K562 (cell line): ENCODE measurements around the gene SLC30A4. TPM values are rescaled to one million over a fixed set of nuclear protein-coding genes. Genes with fewer than 3 reads are reported as not detected.

ENCODE experiments used
- ATAC-seq: fragments of 200-7000 bp; cut with Tn5 transposase; 3 replicates; pipeline ENCODE4 v1.9.1; 2020; ENCODE audit warnings: moderate library complexity
- BruUV-seq: library from RNA; stranded (reverse); fragments of 400-500 nt; replicated peaks from 2 replicates; lab custom pipeline; 2021; lab: Mats Ljungman, UMichigan
- CTCF ChIA-PET: fragments of 300-600 bp; formaldehyde crosslinking; extraction: SDS; loops from one replicate; lab custom pipeline; 2021; ENCODE audit warnings: low intra/inter-chr PET ratio; lab: Yijun Ruan, JAX
- POLR2A ChIA-PET: fragments of 300-600, 350-650 bp; sonication (Branson Sonifier 250); formaldehyde crosslinking; extraction: SDS; loops from one replicate; lab custom pipeline; 2021; ENCODE audit warnings: antibody characterized with exemption, inconsistent platforms; lab: Yijun Ruan, JAX
- DNase-seq, 4 experiments: peaks; one replicate each; pipeline versions ENCODE4 v3.0.0 to v3.0.0-alpha.2; 2011 to 2018; ENCODE audit warnings: low spot score in 3 of 4, mixed read lengths in 3 of 4; ENCODE audit errors: extremely low read depth in 1 of 4
- FAIRE-seq: peaks from 2 replicates; lab custom pipeline; 2011; peaks lifted over from hg19 to GRCh38; lab: Jason Lieb, UNC
- H2AFZ ChIP-seq: 2 replicates; pipeline ENCODE4 v1.6.0; 2011; ENCODE audit warnings: low read depth, low read length, control low read depth, inconsistent platforms
- H3K27ac ChIP-seq: fragments of 200-600 bp; 3 replicates; pipeline ENCODE4 v1.8.0; 2011; ENCODE audit warnings: low read depth, mild to moderate bottlenecking, control low read depth, inconsistent platforms, low read length, moderate library complexity, mixed read lengths; ENCODE audit errors: extremely low read depth
- H3K27me3 ChIP-seq, 2 experiments: fragments of 300-600 bp in 1 of 2; 2 replicates in 1 of 2; 3 replicates in 1 of 2; pipeline versions ENCODE4 v1.6.0 to v1.8.0; 2011; ENCODE audit warnings: inconsistent platforms in 2 of 2, low read length in 2 of 2, mild to moderate bottlenecking in 1 of 2, mixed read lengths in 1 of 2, moderate library complexity in 1 of 2; ENCODE audit not compliant: control insufficient read depth in 2 of 2, insufficient read depth in 2 of 2
- H3K36me3 ChIP-seq: fragments of 300-600 bp; 3 replicates; pipeline ENCODE4 v1.8.0; 2011; ENCODE audit warnings: mild to moderate bottlenecking, low read length, inconsistent platforms; ENCODE audit not compliant: control insufficient read depth, insufficient read depth
- H3K4me1 ChIP-seq, 2 experiments: fragments of 200-600 bp in 1 of 2; replicated peaks in 1 of 2; 2 replicates in 1 of 2; 3 replicates in 1 of 2; pipeline versions ENCODE4 v1.5.1 to v1.8.0; 2011; ENCODE audit warnings: inconsistent platforms in 2 of 2, low read length in 2 of 2, mild to moderate bottlenecking in 1 of 2, mixed read lengths in 1 of 2, moderate library complexity in 1 of 2; ENCODE audit not compliant: control insufficient read depth in 2 of 2, insufficient read depth in 2 of 2
- H3K4me2 ChIP-seq: 2 replicates; pipeline ENCODE4 v1.6.1; 2011; ENCODE audit warnings: low read length, control low read depth, inconsistent platforms, mixed read lengths; ENCODE audit not compliant: insufficient read depth
- H3K4me3 ChIP-seq: fragments of 200-600 bp; sonication (generic), shearing (Covaris generic); 2 replicates; pipeline ENCODE4 v1.5.1; 2016; ENCODE audit warnings: control low read depth, inconsistent platforms
- H3K79me2 ChIP-seq: fragments of 200-600 bp; 3 replicates; pipeline ENCODE4 v1.8.0; 2011; ENCODE audit warnings: low read length, inconsistent platforms; ENCODE audit not compliant: control insufficient read depth, insufficient read depth
- H3K9ac ChIP-seq, 2 experiments: 2 replicates each; pipeline versions ENCODE4 v1.6.0 to v1.6.1; 2011; ENCODE audit warnings: low read depth in 2 of 2, low read length in 2 of 2, control low read depth in 1 of 2, inconsistent platforms in 1 of 2, mild to moderate bottlenecking in 1 of 2, mixed read lengths in 1 of 2; ENCODE audit not compliant: insufficient read depth in 1 of 2
- H3K9me1 ChIP-seq: one replicate; pipeline ENCODE4 v1.6.0; 2011; ENCODE audit warnings: inconsistent platforms, mild to moderate bottlenecking, low read length, moderate library complexity; ENCODE audit not compliant: control insufficient read depth, insufficient read depth
- H3K9me3 ChIP-seq: replicated peaks from 2 replicates; pipeline ENCODE4 v1.5.1; 2011; ENCODE audit warnings: low read depth, low read length, inconsistent platforms; ENCODE audit not compliant: control insufficient read depth, insufficient read depth
- H4K20me1 ChIP-seq: replicated peaks from 2 replicates; pipeline ENCODE4 v1.6.1; 2011; ENCODE audit warnings: low read length, inconsistent platforms, mixed read lengths; ENCODE audit not compliant: control insufficient read depth, insufficient read depth
- PCBP2 ChIP-seq: fragments of 200-400 bp; formaldehyde crosslinking; IDR thresholded peaks from 2 replicates; pipeline ENCODE4 v1.6.1; 2018; ENCODE audit warnings: low read length, low read depth, mild to moderate bottlenecking, moderate library complexity; ENCODE audit not compliant: poor library complexity, severe bottlenecking
- RBM22 ChIP-seq: fragments of 200-400 bp; formaldehyde crosslinking; IDR thresholded peaks from 2 replicates; pipeline ENCODE4 v1.6.1; 2018; ENCODE audit warnings: low read length, low read depth; ENCODE audit not compliant: poor library complexity, severe bottlenecking
- ZNF165 ChIP-seq: fragments of 250-450 bp; sonication (Bioruptor Pico); IDR thresholded peaks from 2 replicates; pipeline ENCODE4 v1.4.0; 2020; ENCODE audit warnings: borderline replicate concordance
- ZNF408 ChIP-seq: fragments of 250-450 bp; sonication (Bioruptor Pico); IDR thresholded peaks from 2 replicates; pipeline ENCODE4 v1.4.0; 2020; ENCODE audit warnings: low read depth, mild to moderate bottlenecking, moderate library complexity
- ZNF436 ChIP-seq: fragments of 250-450, 450-650 bp; sonication (Bioruptor Pico); formaldehyde crosslinking; IDR thresholded peaks from 2 replicates; pipeline ENCODE4 v1.7.0; 2020; ENCODE audit warnings: mild to moderate bottlenecking
- WGBS: fragments of 100-300 bp; shearing (Covaris generic); methylation state at CpG from one replicate; pipeline ENCODE4 v1.1.6; 2016; ENCODE audit warnings: low coverage, mixed read lengths; ENCODE audit not compliant: insufficient coverage; ENCODE audit errors: missing lambda C conversion rate; 5-methylcytosine and 5-hydroxymethylcytosine counted together
- in situ Hi-C: fragments of 300-500 bp; cut with MboI; formaldehyde crosslinking; loops from 4 replicates; pipeline ENCODE4 v1.15.0; 2018; ENCODE audit warnings: inconsistent platforms, mixed read lengths
- intact Hi-C: fragments of 100-400 bp; cut with micrococcal nuclease; formaldehyde crosslinking; loops from 2 replicates; pipeline ENCODE4 v1.14.2; 2022
- polyA plus RNA-seq, 8 experiments: library from polyadenylated mRNA; depleted of rRNA in 4 of 8; stranded (reverse) in 5 of 8; unstranded in 3 of 8; fragments of >200 nt; fragmentation: Nextera tagmentation in 2 of 8; fragmentation: Illumina TruSeq in 1 of 8; extraction: Ambion mirVana in 2 of 8; extraction: Trizol in 1 of 8; gene quantifications; 2 replicates each; pipeline versions ENCODE4 v1.2.1 to v1.2.3, GENCODE V29; 2011 to 2014; ENCODE audit warnings: inconsistent platforms in 1 of 8, missing spikeins in 1 of 8
- total RNA-seq, 7 experiments: library from RNA; depleted of rRNA in 6 of 7; stranded (reverse); fragments of >200 nt in 6 of 7; fragmentation: Illumina TruSeq in 2 of 7; extraction: Trizol in 2 of 7; gene quantifications; 2 replicates each; pipeline versions ENCODE4 v1.2.1 to v1.2.3, GENCODE V29; 2011 to 2021; ENCODE audit warnings: low replicate concordance in 1 of 7
- TF ChIP-seq, protein P1 (sequence below): fragments of 200-800 bp; sonication (Bioruptor generic); IDR thresholded peaks from 2 replicates; pipeline ENCODE4 v1.6.1; 2016; ENCODE audit warnings: missing genetic modification characterization, missing compliant biosample characterization
- TF ChIP-seq, protein P2 (sequence below): fragments of 250-450 bp; sonication (Bioruptor Pico); IDR thresholded peaks from 2 replicates; pipeline ENCODE4 v1.5.0; 2021; ENCODE audit warnings: mild to moderate bottlenecking, borderline replicate concordance
- TF ChIP-seq, protein P3 (sequence below), 2 experiments: fragments of 450-650 bp; conservative IDR thresholded peaks; 2 replicates each; pipeline ENCODE4 v1.6.1; 2017; ENCODE audit warnings: mild to moderate bottlenecking in 2 of 2, moderate library complexity in 2 of 2

SLC30A4 gene
- total and polyA plus RNA-seq, 9 of the 15 experiments (the other 6 are each of a cell fraction or from before 2014, with no cell fraction given), result 0.21 to 0.73 (median 0.36) TPM

DNA sequence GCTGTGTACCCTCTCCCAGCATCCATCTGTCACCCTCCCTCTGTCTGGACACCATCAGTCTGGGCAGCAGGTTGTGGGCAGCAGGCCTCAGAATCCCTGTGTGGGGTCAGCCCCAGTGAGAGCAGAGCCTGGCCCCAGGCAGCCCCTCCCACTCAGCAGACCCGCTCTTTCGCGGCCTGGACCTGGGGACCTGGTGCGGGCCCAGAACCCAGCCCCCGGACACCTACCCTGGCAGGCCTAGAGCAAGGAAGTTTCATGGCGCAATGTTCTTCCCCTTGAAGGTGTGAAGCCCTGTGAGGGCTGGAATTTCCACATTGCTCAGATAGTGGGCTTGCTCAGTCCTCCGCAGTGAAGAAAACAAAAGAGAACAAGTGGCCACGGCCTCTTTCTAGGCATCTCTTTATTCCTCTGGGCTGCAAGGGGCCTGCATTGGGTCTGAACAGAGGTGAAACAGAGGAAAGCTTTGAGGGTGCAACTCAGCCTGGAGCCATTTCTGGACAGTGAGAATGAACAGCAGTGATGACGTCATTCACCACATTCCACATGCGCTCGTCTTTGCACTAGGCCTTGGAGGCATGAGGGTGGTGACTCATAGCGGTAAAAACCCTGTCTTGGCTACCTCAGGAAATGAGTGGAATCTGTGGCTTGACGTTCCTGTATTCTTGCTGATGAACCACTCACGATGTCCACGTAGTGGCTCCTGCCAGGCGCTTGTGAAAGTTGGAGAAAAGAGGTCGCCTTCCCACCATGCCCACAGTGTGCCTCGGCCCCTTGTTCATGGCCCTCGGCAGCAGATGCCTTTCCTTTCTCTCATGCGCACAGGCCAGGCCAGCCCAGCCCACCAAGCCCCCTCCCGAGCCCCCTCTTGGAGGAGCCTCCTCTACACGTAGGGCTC, 66.1 kb downstream of the SLC30A4 start:
- ChIA-PET POLR2A (interaction anchor here (0.6 kb wide), 2 partner anchors 177 to 291 kb away, joined by 3 read pairs; no protein-coding TSS in a partner anchor), CTCF (interaction anchor here (0.9 to 5.9 kb wide), 9 partner anchors 26 to 338 kb away, joined by 3 to 168 read pairs (median 15); no protein-coding TSS in a partner anchor)
- Histone ChIP-seq H3K4me3 (no peak overlapping the region), H3K27ac (no peak overlapping the region), H3K9me3 (no peaks in the 10 kb centered on the region; the same call in 1 of the 2 replicates), H3K27me3 (peaks cover 2 to 7% of the 10 kb centered on the region in 2 experiments; a peak in 4 of 5 replicates), H2AFZ (peak overlapping the region; percentile 82), H3K9ac (no peak overlapping the region), H3K36me3 (no peaks in the 10 kb centered on the region), H3K4me2 (peak overlapping the region; percentile 8; the same call in 1 of the 2 replicates), H4K20me1 (no peaks in the 10 kb centered on the region), H3K4me1 (peaks cover 6 to 9% of the 10 kb centered on the region in 2 experiments; a peak in 4 of 5 replicates), H3K79me2 (no peaks in the 10 kb centered on the region), H3K9me1 (no peaks in the 10 kb centered on the region)
- intact Hi-C loops, result loop anchor here (1.0 to 5.0 kb wide), 2 partner anchors 149 to 251 kb away; no protein-coding TSS in a partner anchor
- DNase-seq (peak; percentile 62 to 81 (median 69)), FAIRE-seq (peak; percentile 94), ATAC-seq (peak; percentile 78)
- in situ Hi-C loops, result no loop called here
- 36% methylated on average over 16 of the region's 22 CpGs for WGBS
- BruUV-seq, result no TSS peak
- TF ChIP-seq, protein P1, sequence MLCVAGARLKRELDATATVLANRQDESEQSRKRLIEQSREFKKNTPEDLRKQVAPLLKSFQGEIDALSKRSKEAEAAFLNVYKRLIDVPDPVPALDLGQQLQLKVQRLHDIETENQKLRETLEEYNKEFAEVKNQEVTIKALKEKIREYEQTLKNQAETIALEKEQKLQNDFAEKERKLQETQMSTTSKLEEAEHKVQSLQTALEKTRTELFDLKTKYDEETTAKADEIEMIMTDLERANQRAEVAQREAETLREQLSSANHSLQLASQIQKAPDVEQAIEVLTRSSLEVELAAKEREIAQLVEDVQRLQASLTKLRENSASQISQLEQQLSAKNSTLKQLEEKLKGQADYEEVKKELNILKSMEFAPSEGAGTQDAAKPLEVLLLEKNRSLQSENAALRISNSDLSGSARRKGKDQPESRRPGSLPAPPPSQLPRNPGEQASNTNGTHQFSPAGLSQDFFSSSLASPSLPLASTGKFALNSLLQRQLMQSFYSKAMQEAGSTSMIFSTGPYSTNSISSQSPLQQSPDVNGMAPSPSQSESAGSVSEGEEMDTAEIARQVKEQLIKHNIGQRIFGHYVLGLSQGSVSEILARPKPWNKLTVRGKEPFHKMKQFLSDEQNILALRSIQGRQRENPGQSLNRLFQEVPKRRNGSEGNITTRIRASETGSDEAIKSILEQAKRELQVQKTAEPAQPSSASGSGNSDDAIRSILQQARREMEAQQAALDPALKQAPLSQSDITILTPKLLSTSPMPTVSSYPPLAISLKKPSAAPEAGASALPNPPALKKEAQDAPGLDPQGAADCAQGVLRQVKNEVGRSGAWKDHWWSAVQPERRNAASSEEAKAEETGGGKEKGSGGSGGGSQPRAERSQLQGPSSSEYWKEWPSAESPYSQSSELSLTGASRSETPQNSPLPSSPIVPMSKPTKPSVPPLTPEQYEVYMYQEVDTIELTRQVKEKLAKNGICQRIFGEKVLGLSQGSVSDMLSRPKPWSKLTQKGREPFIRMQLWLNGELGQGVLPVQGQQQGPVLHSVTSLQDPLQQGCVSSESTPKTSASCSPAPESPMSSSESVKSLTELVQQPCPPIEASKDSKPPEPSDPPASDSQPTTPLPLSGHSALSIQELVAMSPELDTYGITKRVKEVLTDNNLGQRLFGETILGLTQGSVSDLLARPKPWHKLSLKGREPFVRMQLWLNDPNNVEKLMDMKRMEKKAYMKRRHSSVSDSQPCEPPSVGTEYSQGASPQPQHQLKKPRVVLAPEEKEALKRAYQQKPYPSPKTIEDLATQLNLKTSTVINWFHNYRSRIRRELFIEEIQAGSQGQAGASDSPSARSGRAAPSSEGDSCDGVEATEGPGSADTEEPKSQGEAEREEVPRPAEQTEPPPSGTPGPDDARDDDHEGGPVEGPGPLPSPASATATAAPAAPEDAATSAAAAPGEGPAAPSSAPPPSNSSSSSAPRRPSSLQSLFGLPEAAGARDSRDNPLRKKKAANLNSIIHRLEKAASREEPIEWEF (CRISPR knock-in tag), result no peak
- TF ChIP-seq, protein P2, sequence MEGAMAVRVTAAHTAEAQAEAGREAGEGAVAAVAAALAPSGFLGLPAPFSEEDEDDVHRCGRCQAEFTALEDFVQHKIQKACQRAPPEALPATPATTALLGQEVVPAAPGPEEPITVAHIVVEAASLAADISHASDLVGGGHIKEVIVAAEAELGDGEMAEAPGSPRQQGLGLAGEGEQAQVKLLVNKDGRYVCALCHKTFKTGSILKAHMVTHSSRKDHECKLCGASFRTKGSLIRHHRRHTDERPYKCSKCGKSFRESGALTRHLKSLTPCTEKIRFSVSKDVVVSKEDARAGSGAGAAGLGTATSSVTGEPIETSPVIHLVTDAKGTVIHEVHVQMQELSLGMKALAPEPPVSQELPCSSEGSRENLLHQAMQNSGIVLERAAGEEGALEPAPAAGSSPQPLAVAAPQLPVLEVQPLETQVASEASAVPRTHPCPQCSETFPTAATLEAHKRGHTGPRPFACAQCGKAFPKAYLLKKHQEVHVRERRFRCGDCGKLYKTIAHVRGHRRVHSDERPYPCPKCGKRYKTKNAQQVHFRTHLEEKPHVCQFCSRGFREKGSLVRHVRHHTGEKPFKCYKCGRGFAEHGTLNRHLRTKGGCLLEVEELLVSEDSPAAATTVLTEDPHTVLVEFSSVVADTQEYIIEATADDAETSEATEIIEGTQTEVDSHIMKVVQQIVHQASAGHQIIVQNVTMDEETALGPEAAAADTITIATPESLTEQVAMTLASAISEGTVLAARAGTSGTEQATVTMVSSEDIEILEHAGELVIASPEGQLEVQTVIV (CRISPR knock-in tag), result no peak
- TF ChIP-seq ZNF165 (CRISPR knock-in tag) (no peak), RBM22 (no peak), ZNF408 (CRISPR knock-in tag) (no peak), ZNF436 (no peak), PCBP2 (no peak)
- TF ChIP-seq, protein P3, sequence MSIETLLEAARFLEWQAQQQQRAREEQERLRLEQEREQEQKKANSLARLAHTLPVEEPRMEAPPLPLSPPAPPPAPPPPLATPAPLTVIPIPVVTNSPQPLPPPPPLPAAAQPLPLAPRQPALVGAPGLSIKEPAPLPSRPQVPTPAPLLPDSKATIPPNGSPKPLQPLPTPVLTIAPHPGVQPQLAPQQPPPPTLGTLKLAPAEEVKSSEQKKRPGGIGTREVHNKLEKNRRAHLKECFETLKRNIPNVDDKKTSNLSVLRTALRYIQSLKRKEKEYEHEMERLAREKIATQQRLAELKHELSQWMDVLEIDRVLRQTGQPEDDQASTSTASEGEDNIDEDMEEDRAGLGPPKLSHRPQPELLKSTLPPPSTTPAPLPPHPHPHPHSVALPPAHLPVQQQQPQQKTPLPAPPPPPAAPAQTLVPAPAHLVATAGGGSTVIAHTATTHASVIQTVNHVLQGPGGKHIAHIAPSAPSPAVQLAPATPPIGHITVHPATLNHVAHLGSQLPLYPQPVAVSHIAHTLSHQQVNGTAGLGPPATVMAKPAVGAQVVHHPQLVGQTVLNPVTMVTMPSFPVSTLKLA (conservative IDR thresholded peaks at IDR 0.05), result peak in 1 of 2 experiments; percentile 47; a peak in 1 of 4 replicates
